H1 (cell line): Measurements from ENCODE around the gene RICTOR. TPM values are rescaled to one million over a fixed set of nuclear protein-coding genes. Genes with fewer than 3 reads are reported as not detected.

Experiments used
- CTCF ChIA-PET: fragments of 300-600 bp; sonication (Branson Sonifier 250); formaldehyde crosslinking; loops from one replicate; lab custom pipeline; 2021; ENCODE audit not compliant: partially characterized antibody; lab: Charles Lee
- POLR2A ChIA-PET: fragments of 300-600 bp; sonication (Branson Sonifier 250); formaldehyde crosslinking; loops from one replicate; lab custom pipeline; 2021; ENCODE audit warnings: inconsistent platforms; ENCODE audit not compliant: partially characterized antibody; lab: Charles Lee
- DNase-seq, 2 experiments: peaks; one replicate each; pipeline versions ENCODE4 v3.0.0 to v3.0.0-alpha.2; 2010 to 2022; ENCODE audit warnings: low spot score in 2 of 2, low read depth in 1 of 2, mixed read lengths in 1 of 2
- FAIRE-seq: peaks from 2 replicates; lab custom pipeline; 2011; peaks lifted over from hg19 to GRCh38; lab: Jason Lieb, UNC
- H2AFZ ChIP-seq: 2 replicates; pipeline ENCODE4 v1.8.1; 2012; ENCODE audit warnings: low read length, inconsistent platforms
- H2AK5ac ChIP-seq: 2 replicates; pipeline ENCODE4 v1.6.1; 2013; ENCODE audit warnings: low read depth, low read length
- H2BK120ac ChIP-seq: replicated peaks from 2 replicates; pipeline ENCODE3; 2013; ENCODE audit warnings: low read depth, low read length, inconsistent platforms
- H2BK12ac ChIP-seq: 2 replicates; pipeline ENCODE4 v1.6.1; 2013; ENCODE audit warnings: low read depth, low read length
- H2BK15ac ChIP-seq: 2 replicates; pipeline ENCODE4 v1.6.1; 2013; ENCODE audit warnings: low read length
- H2BK20ac ChIP-seq: 2 replicates; pipeline ENCODE4 v1.6.1; 2013; ENCODE audit warnings: low read length
- H2BK5ac ChIP-seq: 2 replicates; pipeline ENCODE4 v1.6.1; 2013; ENCODE audit warnings: low read depth, low read length
- H3K14ac ChIP-seq: 2 replicates; pipeline ENCODE4 v1.6.1; 2013; ENCODE audit warnings: inconsistent platforms; ENCODE audit not compliant: insufficient read length
- H3K18ac ChIP-seq: 2 replicates; pipeline ENCODE4 v1.6.1; 2013; ENCODE audit warnings: low read length; ENCODE audit errors: extremely low read depth
- H3K23ac ChIP-seq: 2 replicates; pipeline ENCODE4 v1.6.1; 2013; ENCODE audit warnings: inconsistent platforms; ENCODE audit not compliant: insufficient read length
- H3K23me2 ChIP-seq: 2 replicates; pipeline ENCODE4 v1.6.1; 2013; ENCODE audit warnings: low read depth, low read length
- H3K27ac ChIP-seq: 2 replicates; pipeline ENCODE4 v1.6.1; 2011; ENCODE audit warnings: low read depth, low read length, inconsistent platforms
- H3K27me3 ChIP-seq, 4 experiments: replicated peaks in 1 of 4; 1 replicate in 1 of 4; 2 replicates in 3 of 4; pipeline versions ENCODE4 v1.6.1 to v1.8.1; 2011 to 2013; ENCODE audit warnings: low read length in 3 of 4, mild to moderate bottlenecking in 3 of 4, inconsistent platforms in 2 of 4, mixed read lengths in 2 of 4, moderate library complexity in 1 of 4; ENCODE audit not compliant: control insufficient read depth in 3 of 4, insufficient read depth in 3 of 4; ENCODE audit errors: extremely low read depth in 1 of 4
- H3K36me3 ChIP-seq, 4 experiments: 2 replicates each; pipeline versions ENCODE4 v1.6.1 to v1.8.1; 2011 to 2013; ENCODE audit warnings: mild to moderate bottlenecking in 4 of 4, low read length in 3 of 4, moderate library complexity in 2 of 4, control low read depth in 1 of 4, inconsistent platforms in 1 of 4; ENCODE audit not compliant: insufficient read depth in 4 of 4, control insufficient read depth in 2 of 4
- H3K4ac ChIP-seq: replicated peaks from 2 replicates; pipeline ENCODE3; 2013; ENCODE audit warnings: low read length, low read depth, mixed read lengths, inconsistent platforms; ENCODE audit not compliant: insufficient read length
- H3K4me1 ChIP-seq, 4 experiments: replicated peaks in 1 of 4; 1 replicate in 1 of 4; 2 replicates in 3 of 4; pipeline versions ENCODE4 v1.6.1 to v1.8.1; 2011 to 2013; ENCODE audit warnings: low read length in 3 of 4, inconsistent platforms in 2 of 4, mixed read lengths in 1 of 4; ENCODE audit not compliant: insufficient read depth in 4 of 4, control insufficient read depth in 3 of 4
- H3K4me2 ChIP-seq, 2 experiments: 2 replicates each; pipeline versions ENCODE4 v1.6.1 to v1.8.1; 2011 to 2013; ENCODE audit warnings: low read depth in 2 of 2, low read length in 2 of 2, control low read depth in 1 of 2, inconsistent platforms in 1 of 2, mild to moderate bottlenecking in 1 of 2; ENCODE audit not compliant: insufficient read depth in 1 of 2
- H3K4me3 ChIP-seq, 4 experiments: fragments of 200-600, 300-600 bp in 1 of 4; sonication (generic), shearing (Covaris generic), sonication (Bioruptor Twin) in 1 of 4; 2 replicates each; pipeline versions ENCODE4 v1.5.1 to v1.8.1; 2011 to 2016; ENCODE audit warnings: low read length in 4 of 4, low read depth in 3 of 4, control low read depth in 2 of 4, inconsistent platforms in 2 of 4, mild to moderate bottlenecking in 2 of 4, mixed read lengths in 1 of 4, moderate library complexity in 1 of 4; ENCODE audit not compliant: insufficient read depth in 2 of 4; ENCODE audit errors: extremely low read depth in 1 of 4
- H3K56ac ChIP-seq: replicated peaks from 2 replicates; pipeline ENCODE3; 2013; ENCODE audit warnings: low read depth, mild to moderate bottlenecking, mixed read lengths, low read length, inconsistent platforms; ENCODE audit not compliant: insufficient read length
- H3K79me1 ChIP-seq: 2 replicates; pipeline ENCODE4 v1.6.1; 2013; ENCODE audit warnings: low read depth, low read length, control low read depth
- H3K79me2 ChIP-seq, 2 experiments: 2 replicates each; pipeline versions ENCODE4 v1.6.1 to v1.8.1; 2012 to 2013; ENCODE audit warnings: low read length in 2 of 2, mild to moderate bottlenecking in 2 of 2, inconsistent platforms in 1 of 2; ENCODE audit not compliant: insufficient read depth in 2 of 2, control insufficient read depth in 1 of 2
- H3K9ac ChIP-seq, 4 experiments: replicated peaks in 1 of 4; 1 replicate in 1 of 4; 2 replicates in 3 of 4; pipeline versions ENCODE4 v1.6.1 to v1.8.1; 2011 to 2013; ENCODE audit warnings: low read depth in 3 of 4, low read length in 3 of 4, control low read depth in 2 of 4, mild to moderate bottlenecking in 2 of 4, moderate library complexity in 2 of 4, inconsistent platforms in 1 of 4; ENCODE audit errors: extremely low read depth in 1 of 4
- H3K9me3 ChIP-seq, 2 experiments: 2 replicates each; pipeline versions ENCODE4 v1.6.1 to v1.8.1; 2012 to 2013; ENCODE audit warnings: mild to moderate bottlenecking in 2 of 2, moderate library complexity in 2 of 2, control low read depth in 1 of 2, inconsistent platforms in 1 of 2, low read depth in 1 of 2, low read length in 1 of 2, mixed read lengths in 1 of 2; ENCODE audit not compliant: insufficient read depth in 2 of 2
- H4K20me1 ChIP-seq, 2 experiments: replicated peaks in 1 of 2; 2 replicates each; pipeline versions ENCODE3 to v1.8.1; 2011 to 2013; ENCODE audit warnings: inconsistent platforms in 2 of 2, low read length in 2 of 2, mild to moderate bottlenecking in 1 of 2; ENCODE audit not compliant: insufficient read depth in 2 of 2, control insufficient read depth in 1 of 2
- H4K5ac ChIP-seq: 2 replicates; pipeline ENCODE4 v1.6.1; 2013; ENCODE audit warnings: low read length, low read depth, mixed read lengths, inconsistent platforms; ENCODE audit not compliant: insufficient read length
- H4K8ac ChIP-seq: 2 replicates; pipeline ENCODE4 v1.8.0; 2013; ENCODE audit warnings: mild to moderate bottlenecking, moderate library complexity, low read length, inconsistent platforms; ENCODE audit not compliant: insufficient read depth; ENCODE audit errors: extremely low read depth
- H4K91ac ChIP-seq: replicated peaks from 2 replicates; pipeline ENCODE3; 2013; ENCODE audit warnings: low read length, mixed read lengths, inconsistent platforms; ENCODE audit not compliant: insufficient read length
- BCL11A ChIP-seq, 2 experiments: IDR thresholded peaks; one replicate each; pipeline ENCODE4 v1.6.1; 2011; ENCODE audit warnings: low read depth in 2 of 2, low read length in 2 of 2, mild to moderate bottlenecking in 2 of 2
- CTCF ChIP-seq, 3 experiments: IDR thresholded peaks; 1 replicate in 2 of 3; 2 replicates in 1 of 3; pipeline versions ENCODE4 v1.5.1 to v1.6.1; 2011; ENCODE audit warnings: low read length in 3 of 3, mild to moderate bottlenecking in 3 of 3, inconsistent platforms in 2 of 3, low read depth in 1 of 3, moderate library complexity in 1 of 3; ENCODE audit not compliant: insufficient read depth in 1 of 3; ENCODE audit errors: control extremely low read depth in 1 of 3
- POLR2AphosphoS5 ChIP-seq: IDR thresholded peaks from 2 replicates; pipeline ENCODE4 v1.6.1; 2011; ENCODE audit warnings: low read depth, low read length
- RNF2 ChIP-seq: fragments of 200-900, 300-1000 bp; sonication (generic); IDR thresholded peaks from 2 replicates; pipeline ENCODE4 v1.7.1; 2016; ENCODE audit warnings: borderline replicate concordance, low read depth, mild to moderate bottlenecking, antibody characterized with exemption, low read length; ENCODE audit not compliant: poor library complexity, severe bottlenecking; ENCODE audit errors: missing control alignments
- SIX5 ChIP-seq: IDR thresholded peaks from 2 replicates; pipeline ENCODE4 v1.6.1; 2011; ENCODE audit warnings: mild to moderate bottlenecking, low read depth, low read length
- TCF12 ChIP-seq: IDR thresholded peaks from 2 replicates; pipeline ENCODE4 v1.6.1; 2011; ENCODE audit warnings: low read depth, mild to moderate bottlenecking, low read length
- WGBS, 2 experiments: shearing (Covaris generic) in 1 of 2; methylation state at CpG; one replicate each; pipeline versions ENCODE4 v1.1.6 to v1.1.7; 2013 to 2015; ENCODE audit warnings: low lambda C conversion rate in 2 of 2, mixed read lengths in 2 of 2, inconsistent platforms in 1 of 2, low coverage in 1 of 2, missing lambda C conversion rate in 1 of 2; ENCODE audit not compliant: insufficient replicate concordance in 2 of 2, insufficient coverage in 1 of 2, insufficient read length in 1 of 2; ENCODE audit errors: extremely low coverage in 1 of 2, missing lambda C conversion rate in 1 of 2; 5-methylcytosine and 5-hydroxymethylcytosine counted together
- polyA plus RNA-seq, 7 experiments: library from polyadenylated mRNA; depleted of rRNA in 3 of 7; stranded (reverse) in 5 of 7; unstranded in 2 of 7; fragments of >200 nt in 5 of 7; fragments of 200-250 nt in 2 of 7; gene quantifications; 1 replicate in 5 of 7; 2 replicates in 1 of 7; 4 replicates in 1 of 7; pipeline versions ENCODE4 v1.2.1 to v1.2.3, GENCODE V29; 2011 to 2013; ENCODE audit warnings: missing spikeins in 2 of 7, mixed read lengths in 2 of 7
- total RNA-seq: library from RNA; stranded (reverse); fragmentation: NEBNext Ultra II Directional; extraction: Animal tissue kit (Norgen Biotek cat#: 25700); gene quantifications from 2 replicates; pipeline ENCODE4 v1.2.1, GENCODE V29; 2021

RICTOR gene
- total and polyA plus RNA-seq, 2 of the 8 experiments (the other 6 are each of a cell fraction or from before 2014, with no cell fraction given) = 4.3 to 26.6 TPM

- ChIA-PET POLR2A (interaction anchor here (0.9 kb wide), 1 partner anchor 9 kb away, joined by 3 read pairs; no protein-coding TSS in a partner anchor), CTCF (interaction anchor here (1.4 to 1.9 kb wide), 2 partner anchors 18 to 57 kb away, joined by 4 read pairs; no protein-coding TSS in a partner anchor)
- Histone ChIP-seq H3K9ac (no peak overlapping the region), H3K27ac (no peak overlapping the region), H4K5ac (no peak overlapping the region), H2BK120ac (no peak overlapping the region), H2BK15ac (no peak overlapping the region), H3K9me3 (peaks cover 16 to 17% of the 10 kb centered on the region in 2 experiments), H2BK20ac (no peak overlapping the region), H4K91ac (no peak overlapping the region), H3K23me2 (no peaks in the 10 kb centered on the region), H3K79me1 (no peaks in the 10 kb centered on the region; the same call in 1 of the 2 replicates), H3K4me2 (no peak overlapping the region), H2BK5ac (no peak overlapping the region), H4K20me1 (no peaks in the 10 kb centered on the region), H3K23ac (no peak overlapping the region), H2AK5ac (no peak overlapping the region), H3K18ac (no peak overlapping the region), H3K4ac (no peak overlapping the region), H2AFZ (no peak overlapping the region), H3K79me2 (peaks cover 0 to 98% of the 10 kb centered on the region in 2 experiments; a peak in 3 of 4 replicates), H3K4me3 (no peak overlapping the region), H4K8ac (no peak overlapping the region), H3K56ac (no peak overlapping the region), H2BK12ac (no peak overlapping the region), H3K4me1 (peaks cover 0 to 1% (median under 1%) of the 10 kb centered on the region in 4 experiments; a peak in 2 of 7 replicates), H3K36me3 (peaks cover 0 to 19% (median 4%) of the 10 kb centered on the region in 4 experiments; a peak in 4 of 8 replicates), H3K27me3 (no peaks in the 10 kb centered on the region), H3K14ac (no peak overlapping the region)
- FAIRE-seq (no peak), DNase-seq (no peak)
- TF ChIP-seq RNF2 (no peak), POLR2AphosphoS5 (no peak), CTCF (IDR thresholded peaks at IDR 0.05; ENCODE audit: control extremely low read depth in 1 of 3, insufficient read depth in 1 of 3, low read depth in 1 of 3, low read length in 3 of 3) (no peak), BCL11A (IDR thresholded peaks at IDR 0.05; ENCODE audit: low read depth in 2 of 2, low read length in 2 of 2) (no peak), TCF12 (no peak), SIX5 (no peak)
- WGBS, 2 experiments = 70% methylated on average over 2 of the region's 2 CpGs; no CpG with 5 or more reads in 1 of the 2 experiments
Measured at GRCh38 chr5:39063037-39063436, 11.2 kb downstream of the RICTOR start.
